Measurements from ENCODE around the gene ZSWIM8.

- TF ChIP-seq EZH2 (IDR thresholded peaks at IDR 0.05; ENCODE audit: insufficient read depth, poor library complexity, severe bottlenecking) (no peak), EZH2phosphoT487 (IDR thresholded peaks at IDR 0.05; ENCODE audit: insufficient read depth, low read depth) (no peak)
Measured at GRCh38 chr10:73837072-73837471, 51.7 kb downstream of the ZSWIM8 start.
